H9 (cell line): ENCODE results near the gene UNC5B. TPM values are rescaled to one million over a fixed set of nuclear protein-coding genes. Genes with fewer than 3 reads are reported as not detected.

Experiments used
- DNase-seq: peaks from one replicate; pipeline ENCODE4 v3.0.0-alpha.2; 2017
- H2AFZ ChIP-seq: one replicate; pipeline ENCODE4 v1.6.1; 2013; ENCODE audit warnings: mild to moderate bottlenecking, low read length, control low read depth, moderate library complexity
- H2AK5ac ChIP-seq: 2 replicates; pipeline ENCODE4 v1.6.1; 2013; ENCODE audit warnings: low read length, control low read depth, mixed read lengths; ENCODE audit not compliant: insufficient read length
- H2BK120ac ChIP-seq: one replicate; pipeline ENCODE4 v1.6.1; 2013; ENCODE audit warnings: low read depth, mild to moderate bottlenecking, low read length, control low read depth, inconsistent platforms; ENCODE audit not compliant: poor library complexity, severe bottlenecking
- H2BK12ac ChIP-seq: 2 replicates; pipeline ENCODE4 v1.6.1; 2013; ENCODE audit warnings: low read length, control low read depth, mixed read lengths, low read depth; ENCODE audit not compliant: insufficient read length
- H2BK15ac ChIP-seq: 2 replicates; pipeline ENCODE4 v1.6.1; 2013; ENCODE audit warnings: low read depth, low read length, control low read depth
- H2BK20ac ChIP-seq: one replicate; pipeline ENCODE4 v1.6.1; 2013; ENCODE audit warnings: low read depth, mild to moderate bottlenecking, low read length, control low read depth, inconsistent platforms; ENCODE audit not compliant: poor library complexity, severe bottlenecking
- H2BK5ac ChIP-seq: 2 replicates; pipeline ENCODE4 v1.6.1; 2013; ENCODE audit warnings: low read length, control low read depth, mixed read lengths; ENCODE audit not compliant: insufficient read length
- H3K14ac ChIP-seq: 2 replicates; pipeline ENCODE4 v1.6.1; 2013; ENCODE audit warnings: low read length, control low read depth; ENCODE audit not compliant: insufficient read depth
- H3K18ac ChIP-seq: 2 replicates; pipeline ENCODE4 v1.6.1; 2013; ENCODE audit warnings: low read depth, mild to moderate bottlenecking, mixed read lengths, low read length, control low read depth; ENCODE audit not compliant: insufficient read length
- H3K23ac ChIP-seq: 2 replicates; pipeline ENCODE4 v1.6.1; 2013; ENCODE audit warnings: low read length, control low read depth, mixed read lengths, low read depth; ENCODE audit not compliant: insufficient read length
- H3K23me2 ChIP-seq: 2 replicates; pipeline ENCODE4 v1.6.1; 2013; ENCODE audit warnings: low read depth, mild to moderate bottlenecking, mixed read lengths, low read length, control low read depth; ENCODE audit not compliant: insufficient read length, poor library complexity, severe bottlenecking
- H3K27ac ChIP-seq: 2 replicates; pipeline ENCODE4 v1.5.1; 2013; ENCODE audit warnings: low read length, control low read depth, mixed read lengths, low read depth; ENCODE audit not compliant: insufficient read length
- H3K27me3 ChIP-seq: 2 replicates; pipeline ENCODE4 v1.6.1; 2013; ENCODE audit warnings: low read length, control low read depth, inconsistent platforms; ENCODE audit not compliant: insufficient read depth
- H3K4ac ChIP-seq: 2 replicates; pipeline ENCODE4 v1.6.1; 2013; ENCODE audit warnings: low read depth, mild to moderate bottlenecking, control low read depth, inconsistent platforms, low read length, moderate library complexity
- H3K4me1 ChIP-seq: 2 replicates; pipeline ENCODE4 v1.6.1; 2013; ENCODE audit warnings: low read length, control low read depth, inconsistent platforms; ENCODE audit not compliant: insufficient read depth
- H3K4me2 ChIP-seq: 2 replicates; pipeline ENCODE4 v1.6.1; 2013; ENCODE audit warnings: low read length, control low read depth, mixed read lengths; ENCODE audit not compliant: insufficient read length, insufficient read depth
- H3K56ac ChIP-seq: 2 replicates; pipeline ENCODE4 v1.6.1; 2013; ENCODE audit warnings: low read depth, mild to moderate bottlenecking, mixed read lengths, low read length, control low read depth; ENCODE audit not compliant: insufficient read length
- H3K79me1 ChIP-seq: 2 replicates; pipeline ENCODE4 v1.6.1; 2013; ENCODE audit warnings: low read depth, mild to moderate bottlenecking, moderate library complexity, low read length, control low read depth, inconsistent platforms; ENCODE audit not compliant: insufficient read depth, poor library complexity, severe bottlenecking
- H3K79me2 ChIP-seq: 2 replicates; pipeline ENCODE4 v1.6.1; 2013; ENCODE audit warnings: low read length, control low read depth, inconsistent platforms; ENCODE audit not compliant: insufficient read depth
- H3K9ac ChIP-seq: 2 replicates; pipeline ENCODE4 v1.6.1; 2013; ENCODE audit warnings: low read length, control low read depth, mixed read lengths; ENCODE audit not compliant: insufficient read length; ENCODE audit errors: extremely low read depth
- H3K9me3 ChIP-seq: one replicate; pipeline ENCODE4 v1.6.1; 2013; ENCODE audit warnings: low read depth, low read length, inconsistent platforms; ENCODE audit not compliant: control insufficient read depth
- H3T11ph ChIP-seq: one replicate; pipeline ENCODE4 v1.6.1; 2013; ENCODE audit warnings: mild to moderate bottlenecking, low read length, control low read depth, inconsistent platforms
- H4K20me1 ChIP-seq: one replicate; pipeline ENCODE4 v1.6.1; 2013; ENCODE audit not compliant: control insufficient read depth, insufficient read length, insufficient read depth
- H4K5ac ChIP-seq: 2 replicates; pipeline ENCODE4 v1.6.1; 2013; ENCODE audit warnings: low read depth, mild to moderate bottlenecking, mixed read lengths, low read length, control low read depth; ENCODE audit not compliant: insufficient read length
- H4K8ac ChIP-seq: replicated peaks from 2 replicates; pipeline ENCODE4 v1.6.1; 2013; ENCODE audit warnings: low read length, control low read depth, mixed read lengths, low read depth; ENCODE audit not compliant: insufficient read length
- H4K91ac ChIP-seq: 2 replicates; pipeline ENCODE4 v1.6.1; 2013; ENCODE audit warnings: low read depth, mild to moderate bottlenecking, moderate library complexity, mixed read lengths, low read length, control low read depth; ENCODE audit not compliant: insufficient read length
- H3K27ac Mint-ChIP-seq, 3 experiments: 2 replicates in 2 of 3; 3 replicates in 1 of 3; pipeline ENCODE4 v1.8.0; 2020 to 2021; ENCODE audit warnings: mixed read lengths in 3 of 3, mild to moderate bottlenecking in 1 of 3, moderate library complexity in 1 of 3
- H3K27me3 Mint-ChIP-seq: 2 replicates; pipeline ENCODE4 v1.8.0; 2021; ENCODE audit warnings: low read depth, mild to moderate bottlenecking, moderate library complexity, mixed read lengths
- H3K36me3 Mint-ChIP-seq, 3 experiments: 2 replicates in 2 of 3; 3 replicates in 1 of 3; pipeline ENCODE4 v1.8.0; 2020 to 2021; ENCODE audit warnings: low read depth in 3 of 3, mixed read lengths in 3 of 3; ENCODE audit not compliant: insufficient read depth in 1 of 3
- H3K4me1 Mint-ChIP-seq, 2 experiments: 2 replicates each; pipeline ENCODE4 v1.8.0; 2020; ENCODE audit warnings: mixed read lengths in 2 of 2
- H3K4me3 Mint-ChIP-seq, 2 experiments: 2 replicates in 1 of 2; 3 replicates in 1 of 2; pipeline ENCODE4 v1.8.0; 2020 to 2021; ENCODE audit warnings: mild to moderate bottlenecking in 2 of 2, mixed read lengths in 2 of 2, moderate library complexity in 1 of 2
- H3K9me3 Mint-ChIP-seq, 2 experiments: 2 replicates in 1 of 2; 3 replicates in 1 of 2; pipeline ENCODE4 v1.8.0; 2020; ENCODE audit warnings: mild to moderate bottlenecking in 2 of 2, mixed read lengths in 2 of 2, moderate library complexity in 1 of 2
- WGBS: extraction: QIAGEN DNeasy Blood & Tissue Kit; methylation state at CpG from one replicate; pipeline ENCODE4 v1.1.7; 2013; ENCODE audit warnings: missing lambda C conversion rate, low lambda C conversion rate, mixed read lengths; ENCODE audit not compliant: insufficient read length; ENCODE audit errors: extremely low coverage; 5-methylcytosine and 5-hydroxymethylcytosine counted together
- total RNA-seq: library from RNA; stranded (reverse); gene quantifications from 2 replicates; pipeline ENCODE4 v1.2.1, GENCODE V29; 2021
- TF ChIP-seq, protein P1 (sequence below): fragments of 200-600 bp; sonication (generic); conservative IDR thresholded peaks from 3 replicates; pipeline ENCODE4 v1.8.0; 2021; ENCODE audit warnings: antibody characterized with exemption, mild to moderate bottlenecking

UNC5B gene
- total RNA-seq, 1 experiment from 2014 or later = 28.4 TPM

DNA sequence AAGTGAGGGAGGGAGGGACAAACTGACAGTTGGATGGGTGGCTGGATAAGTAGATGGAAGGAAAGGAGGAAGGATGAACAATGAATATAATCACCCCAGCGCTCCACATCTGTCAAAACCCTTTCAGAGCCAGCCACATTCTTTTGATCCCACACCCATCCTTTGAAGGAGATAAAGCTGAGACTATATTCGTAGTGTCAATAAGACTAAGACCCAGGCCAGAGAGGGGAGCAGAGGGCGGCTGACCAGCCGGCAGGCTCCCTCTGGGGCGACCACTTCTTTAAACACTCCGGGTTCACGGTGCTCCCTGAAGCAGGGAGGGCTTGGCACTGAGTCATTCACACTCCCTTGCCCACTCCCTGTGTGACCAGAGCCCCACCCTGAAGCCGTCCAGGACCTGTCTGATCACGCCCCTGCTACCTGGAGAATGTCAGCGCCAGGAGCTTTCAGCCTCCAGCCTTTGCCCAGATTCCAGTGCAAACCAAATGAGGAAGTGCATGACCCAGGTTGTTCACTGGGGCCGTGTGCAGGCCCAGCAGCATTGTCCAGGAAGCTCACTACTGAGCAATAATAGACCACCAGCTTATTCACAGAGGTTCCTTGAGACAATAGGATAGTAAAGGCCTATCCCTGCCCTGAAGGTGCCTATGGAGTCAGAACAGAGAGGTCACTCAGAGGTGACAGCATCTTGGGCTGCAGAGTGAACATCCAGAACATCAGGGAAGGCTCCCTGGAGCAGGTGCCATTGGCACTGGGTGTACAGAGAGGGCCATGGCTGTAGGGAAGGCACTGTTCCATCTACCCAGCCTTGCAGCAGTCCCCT, 34.4 kb downstream of the UNC5B start:
- H3K18ac ChIP-seq = no peak overlapping the region
- H2AFZ ChIP-seq = no peak overlapping the region
- Mint-ChIP-seq H3K4me1 (peaks cover 25 to 33% of the 10 kb centered on the region in 2 experiments), H3K4me3 (no peak overlapping the region), H3K9me3 (no peaks in the 10 kb centered on the region), H3K27ac (peak overlapping the region in 1 of 3 experiments; percentile 55; a peak in 1 of 7 replicates), H3K27me3 (no peaks in the 10 kb centered on the region), H3K36me3 (no peaks in the 10 kb centered on the region)
- H3K9ac ChIP-seq = no peak overlapping the region
- no peaks in the 10 kb centered on the region for H3K79me1 ChIP-seq
- no peak overlapping the region for H2BK120ac ChIP-seq
- no peak overlapping the region for H3T11ph ChIP-seq
- H2BK15ac ChIP-seq = no peak overlapping the region
- no peaks in the 10 kb centered on the region for H3K23me2 ChIP-seq
- H2AK5ac ChIP-seq = no peak overlapping the region
- H3K23ac ChIP-seq = no peak overlapping the region
- H2BK12ac ChIP-seq = no peak overlapping the region
- no peak overlapping the region for H4K5ac ChIP-seq
- no peak overlapping the region for H3K27ac ChIP-seq
- H3K4me2 ChIP-seq = no peak overlapping the region
- TF ChIP-seq, protein P1, sequence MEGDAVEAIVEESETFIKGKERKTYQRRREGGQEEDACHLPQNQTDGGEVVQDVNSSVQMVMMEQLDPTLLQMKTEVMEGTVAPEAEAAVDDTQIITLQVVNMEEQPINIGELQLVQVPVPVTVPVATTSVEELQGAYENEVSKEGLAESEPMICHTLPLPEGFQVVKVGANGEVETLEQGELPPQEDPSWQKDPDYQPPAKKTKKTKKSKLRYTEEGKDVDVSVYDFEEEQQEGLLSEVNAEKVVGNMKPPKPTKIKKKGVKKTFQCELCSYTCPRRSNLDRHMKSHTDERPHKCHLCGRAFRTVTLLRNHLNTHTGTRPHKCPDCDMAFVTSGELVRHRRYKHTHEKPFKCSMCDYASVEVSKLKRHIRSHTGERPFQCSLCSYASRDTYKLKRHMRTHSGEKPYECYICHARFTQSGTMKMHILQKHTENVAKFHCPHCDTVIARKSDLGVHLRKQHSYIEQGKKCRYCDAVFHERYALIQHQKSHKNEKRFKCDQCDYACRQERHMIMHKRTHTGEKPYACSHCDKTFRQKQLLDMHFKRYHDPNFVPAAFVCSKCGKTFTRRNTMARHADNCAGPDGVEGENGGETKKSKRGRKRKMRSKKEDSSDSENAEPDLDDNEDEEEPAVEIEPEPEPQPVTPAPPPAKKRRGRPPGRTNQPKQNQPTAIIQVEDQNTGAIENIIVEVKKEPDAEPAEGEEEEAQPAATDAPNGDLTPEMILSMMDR = no peak
- H3K9me3 ChIP-seq = no peaks in the 10 kb centered on the region
- H3K4me1 ChIP-seq = no peaks in the 10 kb centered on the region
- H3K79me2 ChIP-seq = no peaks in the 10 kb centered on the region
- no peak overlapping the region for H2BK5ac ChIP-seq
- H2BK20ac ChIP-seq = no peak overlapping the region
- no peaks in the 10 kb centered on the region for H3K27me3 ChIP-seq
- H4K20me1 ChIP-seq = no peaks in the 10 kb centered on the region
- no peak overlapping the region for H3K4ac ChIP-seq
- no CpG with 5 or more reads among the region's 11 CpGs for WGBS
- no peak for DNase-seq
- H4K8ac ChIP-seq = no peak overlapping the region
- H4K91ac ChIP-seq = no peak overlapping the region
- H3K56ac ChIP-seq = no peak overlapping the region
- H3K14ac ChIP-seq = no peak overlapping the region; the same call in 1 of the 2 replicates
